Measurements from ENCODE around the gene SLC26A1.

Gene SLC26A1

DNA sequence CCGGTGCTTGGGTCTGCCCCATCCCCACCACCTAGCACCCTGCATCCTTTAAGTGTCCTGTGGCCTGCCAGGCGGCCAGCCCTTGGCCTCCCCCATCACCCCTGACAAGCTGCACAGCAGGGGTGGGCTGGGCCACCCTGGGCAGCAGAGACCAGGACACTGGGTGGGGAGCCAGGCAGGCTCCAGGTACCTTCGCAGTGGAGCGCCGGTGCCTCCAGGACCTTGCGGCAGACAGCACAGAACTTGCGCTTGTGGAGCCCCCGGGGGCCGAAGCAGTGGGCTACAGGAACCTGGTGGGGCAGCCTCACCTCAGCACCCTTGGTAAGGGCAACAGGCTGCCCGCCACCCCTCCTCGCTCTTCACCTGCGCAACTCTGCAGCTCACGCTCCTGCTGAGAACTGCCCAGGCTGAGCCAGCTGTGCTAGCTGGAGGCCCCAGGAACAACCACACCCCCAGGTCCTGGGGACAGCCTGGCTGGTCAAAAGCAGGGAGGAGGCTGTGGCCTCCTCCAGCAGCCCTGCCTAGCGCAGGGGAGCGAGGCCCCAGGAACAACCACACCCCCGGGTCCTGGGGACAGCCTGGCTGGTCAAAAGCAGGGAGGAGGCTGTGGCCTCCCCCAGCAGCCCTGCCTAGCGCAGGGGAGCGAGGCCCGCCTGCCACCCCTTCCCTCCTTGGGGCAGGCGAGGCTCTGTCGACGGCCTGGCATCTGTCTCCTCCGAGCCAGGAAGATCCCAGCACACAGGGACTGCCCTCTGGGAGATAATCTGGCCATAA is 24.4 kb downstream of the SLC26A1 start:
- TF ChIP-seq, protein P1, sequence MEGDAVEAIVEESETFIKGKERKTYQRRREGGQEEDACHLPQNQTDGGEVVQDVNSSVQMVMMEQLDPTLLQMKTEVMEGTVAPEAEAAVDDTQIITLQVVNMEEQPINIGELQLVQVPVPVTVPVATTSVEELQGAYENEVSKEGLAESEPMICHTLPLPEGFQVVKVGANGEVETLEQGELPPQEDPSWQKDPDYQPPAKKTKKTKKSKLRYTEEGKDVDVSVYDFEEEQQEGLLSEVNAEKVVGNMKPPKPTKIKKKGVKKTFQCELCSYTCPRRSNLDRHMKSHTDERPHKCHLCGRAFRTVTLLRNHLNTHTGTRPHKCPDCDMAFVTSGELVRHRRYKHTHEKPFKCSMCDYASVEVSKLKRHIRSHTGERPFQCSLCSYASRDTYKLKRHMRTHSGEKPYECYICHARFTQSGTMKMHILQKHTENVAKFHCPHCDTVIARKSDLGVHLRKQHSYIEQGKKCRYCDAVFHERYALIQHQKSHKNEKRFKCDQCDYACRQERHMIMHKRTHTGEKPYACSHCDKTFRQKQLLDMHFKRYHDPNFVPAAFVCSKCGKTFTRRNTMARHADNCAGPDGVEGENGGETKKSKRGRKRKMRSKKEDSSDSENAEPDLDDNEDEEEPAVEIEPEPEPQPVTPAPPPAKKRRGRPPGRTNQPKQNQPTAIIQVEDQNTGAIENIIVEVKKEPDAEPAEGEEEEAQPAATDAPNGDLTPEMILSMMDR (IDR thresholded peaks at IDR 0.05; ENCODE audit: insufficient read depth, missing control alignments): no peak
- no peak for FAIRE-seq
- DNase-seq (ENCODE audit: insufficient read length, low spot score): no peak

DNA sequence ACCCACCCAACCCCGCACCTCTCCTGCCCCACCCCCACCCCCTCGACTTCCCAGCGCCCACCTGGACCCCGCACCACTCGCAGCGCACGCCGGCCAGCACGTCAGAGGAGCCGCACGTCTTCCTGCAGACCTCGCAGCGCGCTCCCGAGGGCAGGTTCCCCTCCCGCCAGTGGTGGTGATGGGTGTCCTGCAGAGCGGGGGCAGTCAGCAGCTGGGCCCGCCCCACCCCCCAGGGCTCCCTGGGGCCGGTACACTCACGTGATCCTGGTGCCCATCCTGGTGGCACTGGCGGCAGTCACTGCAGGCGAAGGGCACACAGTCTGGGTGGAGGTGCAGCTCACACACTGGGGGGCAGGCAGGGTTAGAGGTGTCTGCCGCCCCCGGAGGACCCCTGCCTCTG is 25.0 kb downstream of the SLC26A1 start:
- TF ChIP-seq, protein P1 (IDR thresholded peaks at IDR 0.05; ENCODE audit: insufficient read depth, missing control alignments): no peak
- no peak for FAIRE-seq
- no peak for DNase-seq (ENCODE audit: insufficient read length, low spot score)

DNA sequence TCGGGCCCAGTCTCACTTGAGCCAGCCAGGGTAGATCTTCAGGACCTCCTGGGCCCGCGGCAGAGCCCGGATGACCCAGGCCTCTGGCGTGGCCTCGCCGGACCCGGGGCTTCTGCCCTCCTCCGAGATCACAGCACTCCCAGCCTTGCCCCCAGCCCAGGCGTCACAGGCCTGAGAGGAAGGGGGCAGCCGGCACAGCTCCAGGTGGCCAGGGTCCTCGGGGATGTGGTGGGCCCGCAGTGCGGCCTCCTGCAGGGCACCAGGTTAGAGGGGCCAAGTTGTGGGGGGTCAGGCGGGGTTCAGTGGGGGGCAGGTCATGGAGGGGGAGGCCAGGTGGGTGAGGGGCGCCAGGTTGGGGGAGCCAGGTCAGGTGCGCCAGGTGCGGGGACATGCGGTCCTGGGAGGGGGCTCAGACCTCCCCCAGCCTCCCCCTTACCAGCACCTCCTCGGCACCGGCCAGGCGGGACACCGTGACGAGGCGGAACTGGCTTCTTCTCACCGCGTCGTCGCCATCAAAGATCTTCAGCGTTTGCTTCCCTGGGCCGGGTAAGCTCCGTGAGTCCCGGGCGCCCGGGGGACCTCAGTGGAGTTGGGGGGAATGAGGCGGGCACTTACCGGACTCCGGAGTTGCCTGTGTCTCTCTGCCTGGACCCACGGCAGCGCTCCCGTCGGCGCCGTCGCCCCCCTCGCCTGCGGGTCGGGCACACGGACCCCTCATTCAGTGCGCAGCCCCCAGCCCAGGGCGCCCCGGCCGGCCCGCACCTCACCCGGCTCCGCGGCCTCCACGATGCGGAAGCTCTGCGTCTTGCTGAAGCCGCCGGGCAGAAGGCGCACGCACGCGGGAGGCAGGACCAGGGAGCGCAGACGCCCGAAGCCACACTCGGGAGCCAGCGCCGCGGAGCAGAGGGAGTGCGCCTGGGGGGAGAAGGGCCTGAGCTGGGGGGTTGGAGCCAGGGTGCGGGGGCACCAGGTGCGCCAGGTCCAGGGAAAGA is 25.8 kb downstream of the SLC26A1 start:
- DNase-seq (ENCODE audit: insufficient read length, low spot score) (no peak), FAIRE-seq (no peak)
- TF ChIP-seq, protein P1 (IDR thresholded peaks at IDR 0.05; ENCODE audit: insufficient read depth, missing control alignments): no peak

DNA sequence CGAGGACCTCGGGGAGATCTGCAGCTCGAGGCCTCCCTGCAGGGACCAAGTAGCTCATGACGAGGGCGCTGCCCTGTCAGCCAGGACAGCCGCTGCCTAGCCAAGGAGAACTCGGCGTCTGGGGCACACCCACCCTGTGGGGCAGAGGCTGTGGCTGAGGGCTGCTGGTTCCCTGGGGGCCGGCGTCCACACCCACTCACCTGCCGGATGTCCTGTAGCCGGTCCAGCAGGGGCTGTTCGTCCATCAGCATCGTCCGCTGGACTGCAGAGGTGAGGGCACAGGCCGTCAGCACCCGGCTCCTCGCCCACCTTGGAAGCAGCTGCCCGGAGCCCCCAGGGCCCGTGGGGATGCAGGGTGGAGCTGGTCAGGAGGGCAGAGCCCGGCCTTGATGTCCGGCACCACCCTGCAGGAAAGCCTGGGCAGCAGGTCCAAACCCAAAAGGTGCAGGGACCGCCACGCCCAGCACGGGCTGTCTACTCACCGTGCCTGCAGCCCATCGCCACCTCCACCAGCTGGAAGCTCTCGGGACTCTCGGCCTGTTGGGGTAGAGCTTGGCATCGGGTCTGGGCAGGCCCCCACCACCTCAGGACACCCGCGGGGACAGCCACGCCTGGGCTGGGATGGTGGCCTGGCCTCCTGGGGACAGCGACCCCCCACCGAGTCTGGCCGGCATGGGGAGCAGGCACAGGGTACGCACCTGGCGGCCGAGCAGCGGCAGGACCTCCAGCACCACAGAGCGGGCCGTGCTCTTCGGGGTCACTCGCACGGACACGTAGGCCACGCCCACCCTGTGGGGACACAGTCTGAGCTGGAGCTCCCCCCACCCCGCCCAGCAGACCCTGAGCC is 26.7 kb downstream of the SLC26A1 start:
- DNase-seq (ENCODE audit: insufficient read length, low spot score) (no peak), FAIRE-seq (no peak)
- TF ChIP-seq, protein P1 (IDR thresholded peaks at IDR 0.05; ENCODE audit: insufficient read depth, missing control alignments): no peak

DNA sequence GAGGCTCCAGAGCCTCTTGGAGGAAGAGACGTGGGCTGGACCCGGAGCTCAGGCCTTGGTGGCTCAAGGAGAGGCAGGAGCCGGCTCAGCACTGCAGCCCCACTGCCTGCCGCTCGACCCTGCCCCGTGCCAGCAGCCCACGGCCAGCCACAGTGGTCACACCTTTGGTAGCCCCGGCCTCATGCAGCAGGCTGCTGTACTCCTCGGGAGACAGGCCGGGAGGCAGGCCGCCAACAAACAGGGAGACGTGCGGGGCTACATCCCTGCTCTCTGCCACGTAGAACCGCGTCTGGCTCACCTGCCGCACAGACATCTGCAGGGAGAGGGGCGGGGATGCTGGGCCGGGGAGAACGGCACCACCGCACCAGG is 27.5 kb downstream of the SLC26A1 start:
- DNase-seq (ENCODE audit: insufficient read length, low spot score) (no peak), FAIRE-seq (no peak)
- TF ChIP-seq, protein P1 (IDR thresholded peaks at IDR 0.05; ENCODE audit: insufficient read depth, missing control alignments): no peak

DNA sequence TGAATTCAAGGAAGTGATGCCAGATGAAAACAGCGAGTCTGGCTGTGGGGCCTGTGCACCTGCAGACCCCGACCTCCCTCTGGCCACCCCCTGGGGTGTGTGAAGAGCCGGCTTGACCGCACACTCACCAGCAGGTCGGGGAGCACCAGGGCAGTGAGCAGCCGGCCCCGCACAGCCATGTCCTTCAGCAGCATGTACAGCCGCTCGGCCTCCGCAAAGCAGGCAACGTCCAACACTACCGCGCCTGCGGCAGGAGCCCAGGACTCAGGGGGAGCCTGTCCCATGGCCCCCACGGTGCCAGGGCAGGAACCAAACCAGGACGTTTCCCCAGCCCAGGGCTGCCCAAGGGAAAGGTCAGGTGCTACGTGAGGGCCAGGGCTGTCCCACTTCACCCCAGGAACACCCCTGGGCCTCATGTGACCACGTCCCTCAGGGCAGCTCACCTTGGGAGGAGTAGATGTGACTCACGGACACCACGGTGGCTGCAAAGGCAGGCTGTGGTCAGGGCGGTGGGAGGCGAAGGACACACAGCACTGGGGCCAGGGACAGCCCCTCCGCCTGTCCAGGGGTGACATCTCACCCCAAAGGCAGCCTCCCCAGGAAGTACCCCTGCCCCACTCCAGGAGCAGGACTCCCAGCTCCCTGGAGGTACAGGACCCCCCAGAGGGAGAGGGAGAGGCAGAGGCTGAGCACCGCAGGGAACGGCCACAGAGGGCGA is 28.0 kb downstream of the SLC26A1 start:
- FAIRE-seq: no peak
- TF ChIP-seq, protein P1 (IDR thresholded peaks at IDR 0.05; ENCODE audit: insufficient read depth, missing control alignments): no peak
- no peak for DNase-seq (ENCODE audit: insufficient read length, low spot score)
